Vagina (tissue), 2 donors: Measurements from ENCODE around the gene CSNK2A2.

Experiments
- POLR2A ChIP-seq, 2 donors: fragments of 450-650 bp; IDR thresholded peaks; one replicate each; pipeline ENCODE4 v1.6.1; 2017; ENCODE audit warnings: antibody characterized with exemption in 2 of 2, mild to moderate bottlenecking in 2 of 2, moderate library complexity in 2 of 2
- TF ChIP-seq, protein P1 (sequence below), 3 experiments: fragments of 450-650 bp in 2 of 3; fragments of 200-600 bp in 1 of 3; sonication (generic) in 1 of 3; IDR thresholded peaks; one replicate each; pipeline ENCODE4 v1.5.1; 2017 to 2019; ENCODE audit warnings: antibody characterized with exemption in 3 of 3, mild to moderate bottlenecking in 2 of 3, moderate library complexity in 2 of 3

GRCh38 chr16:58126451-58126961 lies 71.4 kb downstream of the CSNK2A2 start:
- TF ChIP-seq, protein P1, sequence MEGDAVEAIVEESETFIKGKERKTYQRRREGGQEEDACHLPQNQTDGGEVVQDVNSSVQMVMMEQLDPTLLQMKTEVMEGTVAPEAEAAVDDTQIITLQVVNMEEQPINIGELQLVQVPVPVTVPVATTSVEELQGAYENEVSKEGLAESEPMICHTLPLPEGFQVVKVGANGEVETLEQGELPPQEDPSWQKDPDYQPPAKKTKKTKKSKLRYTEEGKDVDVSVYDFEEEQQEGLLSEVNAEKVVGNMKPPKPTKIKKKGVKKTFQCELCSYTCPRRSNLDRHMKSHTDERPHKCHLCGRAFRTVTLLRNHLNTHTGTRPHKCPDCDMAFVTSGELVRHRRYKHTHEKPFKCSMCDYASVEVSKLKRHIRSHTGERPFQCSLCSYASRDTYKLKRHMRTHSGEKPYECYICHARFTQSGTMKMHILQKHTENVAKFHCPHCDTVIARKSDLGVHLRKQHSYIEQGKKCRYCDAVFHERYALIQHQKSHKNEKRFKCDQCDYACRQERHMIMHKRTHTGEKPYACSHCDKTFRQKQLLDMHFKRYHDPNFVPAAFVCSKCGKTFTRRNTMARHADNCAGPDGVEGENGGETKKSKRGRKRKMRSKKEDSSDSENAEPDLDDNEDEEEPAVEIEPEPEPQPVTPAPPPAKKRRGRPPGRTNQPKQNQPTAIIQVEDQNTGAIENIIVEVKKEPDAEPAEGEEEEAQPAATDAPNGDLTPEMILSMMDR (IDR thresholded peaks at IDR 0.05), result no peak
- TF ChIP-seq POLR2A (IDR thresholded peaks at IDR 0.05), result no peak
